ENCODE results near the gene ILF3. TPM values are rescaled to one million over a fixed set of nuclear protein-coding genes. Genes with fewer than 3 reads are reported as not detected.

The ILF3 gene
- total and polyA plus RNA-seq, 2 donors (not counting 3 experiments of a cell fraction or from before 2014, with no cell fraction given), result 186 to 459 TPM

DNA sequence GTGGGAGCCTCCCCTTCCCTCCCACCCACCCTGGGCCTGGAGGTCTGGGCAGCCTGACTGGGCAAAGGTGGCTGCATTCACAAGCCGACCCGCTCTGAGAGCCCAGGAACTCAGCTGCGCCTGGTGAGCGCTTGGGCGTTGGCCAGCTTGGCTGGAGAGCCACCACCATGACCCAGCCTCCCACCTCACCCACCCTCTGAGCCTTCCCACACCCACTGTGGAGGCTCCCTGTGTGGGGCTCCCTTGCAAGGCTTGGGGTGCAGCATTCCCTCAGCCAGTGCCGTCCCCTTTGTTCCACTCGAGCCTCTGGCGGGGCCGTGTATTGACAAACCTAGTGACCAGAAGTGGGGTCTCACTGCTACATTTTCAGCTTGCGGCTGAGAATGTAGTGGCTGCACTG is 32.0 kb downstream of the ILF3 start:
- H4K20me1 ChIP-seq (replicated peaks; ENCODE audit: control insufficient read depth, extremely low read depth, insufficient read depth, low read length), result no peaks in the 10 kb centered on the region
- no TSS peak for BruUV-seq (replicated peaks)
- intact Hi-C loops (cut with micrococcal nuclease) (no loop called here), dilution Hi-C loops (cut with MboI; ENCODE audit: extremely low pct_ligation_motif_present, low sequenced_read_pairs) (no loop called here)
- TF ChIP-seq FOS (IDR thresholded peaks at IDR 0.05; ENCODE audit: borderline replicate concordance, insufficient read depth, low read length) (no peak), JUN (IDR thresholded peaks at IDR 0.05; ENCODE audit: borderline replicate concordance, insufficient read depth, insufficient read length, low read depth) (no peak), POLR2AphosphoS5 (IDR thresholded peaks at IDR 0.05; ENCODE audit: insufficient read depth, low read depth, low read length) (no peak), POLR2A (IDR thresholded peaks at IDR 0.05; ENCODE audit: low read depth, low read length) (no peak), GATA2 (IDR thresholded peaks at IDR 0.05; ENCODE audit: insufficient read depth, insufficient read length, low read depth, low read length) (no peak), EZH2 (IDR thresholded peaks at IDR 0.05; ENCODE audit: borderline replicate concordance, low read depth, low read length, severe bottlenecking) (no peak)
- TF ChIP-seq, protein P1, sequence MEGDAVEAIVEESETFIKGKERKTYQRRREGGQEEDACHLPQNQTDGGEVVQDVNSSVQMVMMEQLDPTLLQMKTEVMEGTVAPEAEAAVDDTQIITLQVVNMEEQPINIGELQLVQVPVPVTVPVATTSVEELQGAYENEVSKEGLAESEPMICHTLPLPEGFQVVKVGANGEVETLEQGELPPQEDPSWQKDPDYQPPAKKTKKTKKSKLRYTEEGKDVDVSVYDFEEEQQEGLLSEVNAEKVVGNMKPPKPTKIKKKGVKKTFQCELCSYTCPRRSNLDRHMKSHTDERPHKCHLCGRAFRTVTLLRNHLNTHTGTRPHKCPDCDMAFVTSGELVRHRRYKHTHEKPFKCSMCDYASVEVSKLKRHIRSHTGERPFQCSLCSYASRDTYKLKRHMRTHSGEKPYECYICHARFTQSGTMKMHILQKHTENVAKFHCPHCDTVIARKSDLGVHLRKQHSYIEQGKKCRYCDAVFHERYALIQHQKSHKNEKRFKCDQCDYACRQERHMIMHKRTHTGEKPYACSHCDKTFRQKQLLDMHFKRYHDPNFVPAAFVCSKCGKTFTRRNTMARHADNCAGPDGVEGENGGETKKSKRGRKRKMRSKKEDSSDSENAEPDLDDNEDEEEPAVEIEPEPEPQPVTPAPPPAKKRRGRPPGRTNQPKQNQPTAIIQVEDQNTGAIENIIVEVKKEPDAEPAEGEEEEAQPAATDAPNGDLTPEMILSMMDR (IDR thresholded peaks at IDR 0.05; ENCODE audit: extremely low read depth in 1 of 2, insufficient read depth in 1 of 2, low read depth in 1 of 2, low read length in 2 of 2), result no peak
- no peak for DNase-seq (ENCODE audit: low read depth, low spot score)
- no peaks in the 10 kb centered on the region for H3K9me3 ChIP-seq (replicated peaks; ENCODE audit: control insufficient read depth, insufficient read depth, low read length)
- H3K36me3 ChIP-seq (ENCODE audit: control insufficient read depth in 2 of 2, extremely low read depth in 1 of 2, insufficient read depth in 2 of 2, low read length in 2 of 2), result peaks cover 28 to 77% of the 10 kb centered on the region in 2 experiments
- no peak overlapping the region for H3K9ac ChIP-seq (replicated peaks; ENCODE audit: extremely low read depth, insufficient read depth, low read length)
- H3K79me2 ChIP-seq (ENCODE audit: control insufficient read depth, insufficient read depth, low read length), result peaks cover 3% of the 10 kb centered on the region
- H3K27me3 ChIP-seq (ENCODE audit: control insufficient read depth in 2 of 2, insufficient read depth in 2 of 2, low read length in 2 of 2), result no peaks in the 10 kb centered on the region
- H3K4me1 ChIP-seq (ENCODE audit: control insufficient read depth, extremely low read depth, insufficient read depth, low read length), result no peaks in the 10 kb centered on the region
- H3K4me2 ChIP-seq (ENCODE audit: insufficient read depth, low read length), result no peak overlapping the region
- CTCF ChIA-PET, result interaction anchor here (2.1 kb wide), 1 partner anchor 13 kb away, joined by 5 read pairs; no protein-coding TSS in a partner anchor
- H3K9me1 ChIP-seq (replicated peaks; ENCODE audit: control insufficient read depth, extremely low read depth, insufficient read depth, low read length), result no peaks in the 10 kb centered on the region
- POLR2A ChIA-PET, result interaction anchor here (0.6 kb wide), 1 partner anchor 25 kb away, joined by 4 read pairs; no protein-coding TSS in a partner anchor
- no peak for FAIRE-seq
- H2AFZ ChIP-seq (ENCODE audit: low read depth, low read length), result no peak overlapping the region
- no peak overlapping the region for H3K27ac ChIP-seq (ENCODE audit: insufficient read depth, low read depth, low read length)
- no peak overlapping the region for H3K4me3 ChIP-seq (replicated peaks in 1 of 3; ENCODE audit: insufficient read depth in 1 of 3, low read depth in 1 of 3, low read length in 3 of 3)
